GM18951 (cell line): ENCODE results near the gene CROT.

Experiments
- POLR2A ChIP-seq: IDR thresholded peaks from 4 replicates; pipeline ENCODE4 v1.6.1; 2011; ENCODE audit warnings: mild to moderate bottlenecking; ENCODE audit not compliant: insufficient read length, insufficient read depth; ENCODE audit errors: extremely low read depth
- in situ Hi-C: fragments of 300-500 bp; cut with MboI; formaldehyde crosslinking; loops from one replicate; pipeline ENCODE4 v1.12.0; 2022; ENCODE audit warnings: low sequenced_read_pairs, mixed read lengths, inconsistent platforms; ENCODE audit not compliant: unreplicated experiment

Gene CROT

GRCh38 chr7:87330316-87330715 is 15.1 kb upstream of the CROT start:
- in situ Hi-C loops = no loop called here
- no peak for TF ChIP-seq POLR2A

GRCh38 chr7:87330942-87331341 is 14.5 kb upstream of the CROT start:
- no peak for TF ChIP-seq POLR2A
- in situ Hi-C loops = no loop called here

DNA sequence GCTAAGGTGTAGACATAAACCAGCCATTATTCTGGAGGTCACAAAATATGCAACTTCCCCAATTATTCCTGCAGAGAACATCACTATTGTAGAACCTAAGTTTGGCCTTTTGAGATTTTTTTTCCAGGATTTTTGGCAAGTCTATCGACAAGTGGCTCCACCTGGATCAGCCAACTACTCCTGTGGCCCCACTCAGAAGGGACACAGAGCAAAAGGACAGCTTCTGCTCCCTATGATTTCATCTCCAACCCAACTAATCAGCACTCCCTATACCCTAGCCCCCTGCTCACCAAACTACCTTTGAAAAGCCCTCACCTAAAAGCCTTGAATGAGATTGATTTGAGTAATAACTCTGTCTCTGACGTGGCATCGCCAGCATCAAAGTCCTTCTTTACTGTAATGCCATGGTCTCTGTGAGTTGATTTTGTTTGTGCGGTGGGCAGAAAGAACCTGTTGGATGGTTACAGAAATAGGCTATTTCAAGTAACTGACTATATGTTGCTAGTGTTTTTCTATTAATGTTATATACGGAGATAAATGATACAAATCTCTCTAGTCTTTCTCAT is 13.7 kb upstream of the CROT start:
- in situ Hi-C loops = no loop called here
- no peak for TF ChIP-seq POLR2A

DNA sequence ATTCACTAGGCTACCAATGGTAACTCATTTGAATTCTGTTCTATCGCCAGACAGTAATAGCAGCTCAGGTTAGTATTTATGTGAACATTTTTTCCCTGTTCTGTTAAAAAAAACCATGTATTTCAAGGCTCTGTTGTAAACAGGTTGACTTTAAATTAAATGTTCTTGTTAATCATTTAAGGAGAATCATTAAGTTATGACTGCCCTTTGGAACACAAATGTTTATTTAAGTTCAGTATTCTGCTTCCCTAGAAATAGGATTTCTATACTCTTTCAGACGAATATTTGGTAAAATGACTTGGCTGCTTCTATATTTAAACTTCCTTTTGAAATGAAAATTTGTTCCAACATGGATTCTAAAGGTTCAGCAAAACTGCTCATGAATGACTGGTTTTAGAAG is 13.1 kb upstream of the CROT start:
- TF ChIP-seq POLR2A = no peak
- in situ Hi-C loops = no loop called here

DNA sequence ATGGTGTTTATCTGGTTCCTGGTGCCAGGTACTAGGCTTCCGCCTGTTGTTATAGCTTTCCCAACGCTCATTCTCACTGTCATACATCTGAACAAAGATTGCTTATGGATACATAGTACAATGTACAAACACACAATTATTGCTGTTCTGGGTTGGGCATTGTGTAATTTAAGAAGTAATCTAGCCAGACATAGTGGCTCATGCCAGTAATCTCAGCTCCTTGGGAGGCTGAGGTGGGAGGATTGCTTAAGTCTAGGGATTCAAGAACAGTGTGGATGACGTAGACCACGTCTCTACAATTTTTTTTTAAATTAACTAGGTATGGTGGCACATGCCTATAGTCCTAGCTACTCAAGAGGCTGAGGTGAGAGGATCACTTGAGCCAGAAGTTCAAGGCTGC is 9.3 kb upstream of the CROT start:
- in situ Hi-C loops = no loop called here
- TF ChIP-seq POLR2A = no peak

DNA sequence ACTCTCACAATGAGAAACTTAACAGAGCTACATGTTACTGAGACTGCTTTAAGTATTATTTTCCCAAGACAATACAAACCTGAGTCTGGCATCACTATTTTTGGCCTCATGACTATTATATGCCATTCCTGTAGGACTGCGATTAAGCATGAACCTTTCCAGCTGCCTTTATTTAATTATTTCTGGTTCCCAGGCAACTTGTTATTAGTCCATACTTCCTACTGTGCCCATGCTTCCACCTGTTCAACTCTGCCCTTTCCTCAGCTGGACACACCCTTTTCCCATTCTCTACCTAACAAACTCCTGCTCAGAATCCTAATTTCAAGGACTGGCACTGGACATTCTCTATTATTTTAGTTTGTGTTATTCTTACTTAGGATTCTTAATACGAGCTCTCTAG is 8.1 kb upstream of the CROT start:
- in situ Hi-C loops = no loop called here
- TF ChIP-seq POLR2A = no peak

DNA sequence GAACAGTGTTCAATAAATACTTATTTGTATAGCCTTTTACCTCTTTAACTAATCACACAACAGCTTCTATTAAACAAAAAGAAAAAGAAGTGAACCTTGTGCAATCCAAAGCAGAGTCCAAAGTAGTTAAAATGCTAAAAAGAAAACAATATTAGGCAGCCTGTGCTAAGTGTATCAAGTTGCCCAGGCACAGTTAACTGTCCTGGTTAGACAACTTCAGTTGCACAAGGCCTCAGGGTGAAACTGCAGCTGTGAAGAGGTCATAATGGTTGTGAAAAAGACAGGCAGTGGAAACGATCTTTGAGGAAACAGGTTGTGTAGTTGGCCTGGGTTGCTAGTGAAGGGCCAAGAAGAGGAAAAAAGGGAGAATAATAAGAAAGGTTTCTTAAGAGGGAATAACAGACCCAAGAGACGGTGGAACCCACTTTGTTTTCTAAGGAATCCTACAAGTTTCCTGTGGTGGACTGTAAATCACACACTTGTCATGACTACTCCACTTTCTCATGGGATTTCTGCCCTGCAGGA is 6.0 kb upstream of the CROT start:
- in situ Hi-C loops = no loop called here
- no peak for TF ChIP-seq POLR2A

DNA sequence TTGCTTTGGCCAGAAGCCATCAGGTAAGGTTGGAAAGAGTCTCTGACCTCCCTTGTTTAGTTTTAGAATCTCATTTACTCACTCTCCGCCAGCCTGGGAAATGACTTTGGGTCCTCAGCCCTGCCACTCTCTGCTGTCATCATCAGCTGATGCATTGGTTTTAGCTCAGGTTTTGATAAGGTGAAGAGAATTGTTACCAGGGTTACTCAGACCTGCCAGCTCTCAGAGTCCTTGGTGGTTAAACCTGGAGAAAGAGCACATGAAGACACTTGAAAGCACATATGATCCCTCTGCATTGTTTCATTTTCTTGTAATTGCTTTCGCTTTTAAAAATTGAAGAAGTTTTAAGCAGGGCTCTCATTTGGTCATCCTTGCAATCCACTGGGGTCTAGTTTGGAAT is 4.0 kb upstream of the CROT start:
- no peak for TF ChIP-seq POLR2A
- in situ Hi-C loops = no loop called here

DNA sequence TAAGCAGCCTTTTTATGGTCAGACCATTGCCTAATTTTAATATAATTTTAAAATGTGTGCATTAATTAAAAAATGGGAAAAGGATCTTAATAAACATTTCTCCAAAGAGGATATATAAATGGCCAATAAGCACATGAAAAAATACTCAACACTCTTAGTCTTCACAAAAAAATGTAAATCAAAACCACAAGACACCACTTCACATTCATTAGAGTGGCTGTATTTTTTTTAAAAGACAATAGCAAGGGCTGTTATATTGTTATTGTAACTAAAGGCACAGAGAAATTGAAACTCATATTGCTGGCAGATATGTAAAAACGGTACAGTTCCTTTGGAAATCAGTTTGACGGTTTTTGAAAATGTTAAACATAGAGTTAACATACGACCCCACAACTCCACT is 3.2 kb upstream of the CROT start:
- TF ChIP-seq POLR2A = no peak
- in situ Hi-C loops = no loop called here

DNA sequence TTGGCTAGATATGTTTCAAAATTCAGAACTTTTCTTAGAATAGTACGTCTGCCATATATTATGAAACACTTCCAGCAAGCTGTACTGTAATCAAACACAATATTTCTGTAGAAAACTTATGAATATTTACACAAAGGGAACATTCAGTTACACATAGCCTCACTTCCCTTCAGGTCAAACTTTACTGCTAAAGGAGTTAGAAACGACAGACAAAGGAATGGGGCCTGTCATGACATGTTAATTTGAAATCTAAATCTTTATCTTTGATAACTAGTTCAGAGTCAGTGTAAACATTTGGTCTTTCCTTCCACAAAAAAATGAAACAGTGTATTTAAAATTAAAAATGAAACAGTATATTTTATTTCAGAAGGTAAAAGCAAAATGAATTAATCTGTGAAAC is 1.0 kb upstream of the CROT start:
- TF ChIP-seq POLR2A = no peak
- in situ Hi-C loops = no loop called here

- TF ChIP-seq POLR2A = no peak
Measured at GRCh38 chr7:87345962-87346371, 503 bp downstream of the CROT start.

DNA sequence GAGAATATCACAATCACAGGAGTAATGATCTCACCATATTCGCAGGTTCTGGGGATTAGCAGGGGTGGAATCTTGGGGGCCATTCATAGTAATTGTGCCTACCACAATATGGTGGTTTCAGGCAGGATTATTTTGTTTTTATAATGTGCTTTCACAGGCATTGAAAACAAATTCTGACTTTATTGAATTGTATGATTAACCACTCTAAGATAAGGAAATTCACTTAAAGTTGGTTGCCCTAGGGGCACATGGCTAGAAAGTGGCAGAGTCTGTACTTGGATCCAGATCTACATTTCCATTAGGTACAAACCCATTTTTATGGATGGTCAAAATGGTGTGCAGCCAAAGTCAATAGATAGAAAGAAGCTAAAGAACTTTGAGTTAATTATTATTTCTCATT is 1.7 kb downstream of the CROT start:
- in situ Hi-C loops = no loop called here
- TF ChIP-seq POLR2A = no peak

More at GRCh38 chr7:87345962-87346371, 503 bp downstream of the CROT start:
- in situ Hi-C loops = no loop called here

GRCh38 chr7:87347664-87348063 is 2.2 kb downstream of the CROT start:
- in situ Hi-C loops = no loop called here

GRCh38 chr7:87354749-87355148 is 9.3 kb downstream of the CROT start:
- in situ Hi-C loops = no loop called here
- TF ChIP-seq POLR2A = no peak

More at GRCh38 chr7:87347664-87348063, 2.2 kb downstream of the CROT start:
- TF ChIP-seq POLR2A = no peak

DNA sequence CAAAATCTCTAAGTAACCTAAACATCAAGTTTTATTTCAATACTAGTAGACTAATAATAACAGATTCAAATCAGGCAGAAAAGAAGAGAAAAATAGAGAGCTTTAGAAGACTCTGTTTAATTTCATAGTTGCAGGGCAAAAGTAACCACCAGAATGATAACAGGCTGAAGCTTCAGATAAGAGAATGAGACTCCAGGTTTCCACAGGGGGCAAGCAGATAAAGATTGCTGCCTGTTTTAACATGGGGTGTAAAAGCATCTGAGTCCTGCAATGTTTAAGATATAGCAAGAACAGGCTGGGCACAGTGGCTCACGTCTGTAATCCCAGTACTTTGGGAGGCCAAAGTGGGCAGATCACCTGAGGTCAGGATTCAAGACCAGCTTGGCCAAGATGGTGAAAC is 11.0 kb downstream of the CROT start:
- no peak for TF ChIP-seq POLR2A
- in situ Hi-C loops = no loop called here
